HL-60/S4 treated with phorbol 12-myristate 13-acetate at 8.2 ng/mL for 4 days and 3 days (cell line): ENCODE measurements around the gene SEPTIN1.

Source experiments
- in situ Hi-C: fragments of 300-500 bp; cut with MboI; formaldehyde crosslinking; loops from 2 replicates; pipeline ENCODE4 v1.15.0; 2022; ENCODE audit warnings: low sequenced_read_pairs

Gene SEPTIN1, protein sequence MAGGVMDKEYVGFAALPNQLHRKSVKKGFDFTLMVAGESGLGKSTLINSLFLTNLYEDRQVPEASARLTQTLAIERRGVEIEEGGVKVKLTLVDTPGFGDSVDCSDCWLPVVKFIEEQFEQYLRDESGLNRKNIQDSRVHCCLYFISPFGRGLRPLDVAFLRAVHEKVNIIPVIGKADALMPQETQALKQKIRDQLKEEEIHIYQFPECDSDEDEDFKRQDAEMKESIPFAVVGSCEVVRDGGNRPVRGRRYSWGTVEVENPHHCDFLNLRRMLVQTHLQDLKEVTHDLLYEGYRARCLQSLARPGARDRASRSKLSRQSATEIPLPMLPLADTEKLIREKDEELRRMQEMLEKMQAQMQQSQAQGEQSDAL

DNA sequence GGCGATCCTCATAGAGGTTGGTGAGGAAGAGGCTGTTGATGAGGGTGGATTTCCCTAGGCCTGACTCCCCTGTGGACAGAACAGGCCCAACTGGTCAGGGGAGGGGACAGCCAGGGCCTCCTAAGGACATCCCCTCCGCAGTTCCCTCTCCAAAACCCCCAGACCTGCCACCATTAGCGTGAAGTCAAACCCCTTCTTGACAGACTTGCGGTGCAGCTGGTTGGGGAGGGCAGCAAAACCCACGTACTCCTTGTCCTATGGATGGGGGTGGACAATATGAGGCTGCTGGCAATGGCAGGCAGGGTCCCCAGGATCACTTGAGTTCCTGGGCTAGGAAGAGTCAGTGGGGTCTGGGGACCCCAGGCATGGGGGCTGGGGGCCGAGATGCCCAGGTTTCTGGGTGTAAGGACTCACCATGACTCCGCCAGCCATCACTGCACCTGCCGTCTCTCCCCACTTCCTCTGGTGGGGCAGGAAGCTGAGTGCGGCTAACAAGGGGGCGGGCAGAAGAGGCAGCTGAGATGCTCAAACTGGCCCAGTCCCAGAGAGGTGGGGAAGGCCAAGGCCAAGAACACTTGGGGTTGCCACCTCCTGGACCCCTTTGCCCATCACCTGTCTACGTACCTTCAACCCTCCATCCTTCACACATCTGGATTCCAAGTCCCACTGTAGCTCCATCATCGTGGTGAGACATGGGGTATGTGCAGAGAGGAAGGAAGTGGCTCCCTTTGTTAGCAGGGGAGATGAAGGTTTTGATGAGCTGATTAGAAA lies at the start of gene SEPTIN1:
TSS of gene SEPTIN1 (minus strand) at position 451 of the 771 bp plus-strand sequence. CDS start at position 432, 19 bp downstream.
- in situ Hi-C loops, result no loop called here

DNA sequence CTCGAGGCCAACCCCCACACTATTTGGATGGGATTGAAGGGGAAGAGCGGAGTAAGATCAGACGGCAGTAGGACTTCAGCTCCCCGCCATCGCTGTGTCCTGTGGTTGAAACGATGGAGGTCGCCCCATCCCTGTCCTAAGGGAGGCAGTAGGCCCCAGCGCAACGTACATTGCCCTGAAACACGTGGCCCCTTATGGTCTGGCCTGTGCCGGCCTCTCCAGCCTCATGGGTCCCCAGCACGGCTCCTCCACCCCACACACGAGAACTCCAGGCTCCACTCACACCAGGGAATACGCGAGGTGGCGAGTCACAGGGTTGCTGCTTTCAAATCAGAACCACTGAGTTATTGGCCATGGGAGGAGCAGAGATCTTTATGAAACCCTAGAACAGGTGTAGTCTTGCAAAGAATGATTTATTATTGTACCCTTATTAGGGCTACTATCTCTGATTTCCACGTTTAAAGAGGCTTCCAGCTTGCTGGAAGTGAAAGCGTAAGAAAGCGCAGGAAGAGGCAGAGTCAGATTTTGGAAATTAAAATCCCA lies 48.1 kb upstream of the SEPTIN1 start:
- in situ Hi-C loops, result loop anchor here (10.0 kb wide), 1 partner anchor 94 kb away; the partner anchor contains the start of gene ZNF768

DNA sequence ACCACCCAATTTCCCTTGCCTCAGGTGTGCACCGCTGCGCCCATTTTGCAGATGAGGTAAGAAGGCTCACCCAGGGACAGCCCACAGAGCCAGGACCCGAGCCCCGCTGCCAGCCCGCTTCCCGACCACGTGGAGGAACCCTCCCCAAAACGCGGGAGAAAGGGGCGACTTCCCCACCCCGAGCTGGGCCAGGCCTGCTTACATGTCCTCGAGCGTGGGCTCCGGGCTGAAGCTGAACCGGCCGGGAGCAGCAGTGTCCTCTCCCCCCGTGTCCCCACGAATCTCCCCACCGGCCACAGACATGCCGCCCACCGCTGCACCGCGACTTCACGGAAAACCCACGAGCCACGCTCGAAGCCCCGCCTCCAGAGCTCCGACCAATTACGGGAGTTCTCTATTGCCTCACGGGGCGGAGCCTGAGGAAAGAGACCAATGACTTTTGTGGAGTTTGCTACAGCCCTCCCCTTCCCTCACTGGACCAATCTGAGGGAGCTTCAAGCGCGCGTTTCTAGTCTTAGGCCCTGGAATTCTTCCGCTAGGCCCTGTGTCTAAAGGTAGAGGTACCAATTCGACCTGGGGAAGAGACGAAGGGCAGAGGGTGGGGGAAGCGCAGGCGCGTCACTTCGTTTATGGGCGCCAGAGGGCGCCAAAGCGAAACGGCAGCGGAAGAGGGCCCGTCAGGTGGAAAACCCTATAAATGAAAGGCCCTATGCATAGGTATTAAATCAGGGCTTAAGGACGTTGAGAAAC lies 47.5 kb upstream of the SEPTIN1 start, which contains the start of gene DCTPP1:
TSS of gene DCTPP1 (minus strand) at position 353 of the 750 bp plus-strand sequence. CDS start at position 303, 50 bp downstream.
- in situ Hi-C loops, result loop anchor here (10.0 kb wide), 1 partner anchor 95 kb away; the partner anchor contains the start of gene ZNF768

DNA sequence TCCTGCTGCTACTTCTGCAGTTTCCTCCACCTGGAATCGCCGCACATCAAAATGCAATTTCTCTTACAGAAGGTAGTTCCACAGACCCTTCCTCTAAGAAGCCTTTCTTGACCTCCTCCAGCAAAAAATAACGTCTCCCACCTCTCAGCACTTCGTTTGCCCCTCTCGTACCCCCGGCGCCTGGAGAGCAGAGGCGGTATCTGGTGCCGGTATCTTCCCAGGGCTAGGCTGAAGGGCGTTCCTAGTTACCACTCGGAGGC lies 47.0 kb upstream of the SEPTIN1 start:
- in situ Hi-C loops, result no loop called here

DNA sequence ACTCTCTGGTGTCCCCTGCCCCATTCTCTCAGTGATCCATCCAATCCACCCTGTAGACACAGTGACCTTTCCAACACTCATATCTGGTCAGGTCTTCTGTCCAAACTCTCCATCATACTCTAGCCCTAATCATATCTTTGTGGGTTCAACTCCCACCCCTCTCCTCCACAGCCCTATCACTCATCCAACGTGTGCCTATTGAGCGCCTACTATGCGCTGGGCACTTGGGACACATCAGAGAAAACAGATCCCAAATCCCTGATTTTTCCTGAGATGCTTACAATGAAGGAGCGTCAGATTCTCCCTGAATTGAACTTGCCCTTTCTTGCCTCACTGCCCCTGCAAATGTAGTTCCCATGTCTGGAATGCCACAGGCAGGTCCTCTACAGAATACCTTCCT lies 45.7 kb upstream of the SEPTIN1 start:
- in situ Hi-C loops, result no loop called here

DNA sequence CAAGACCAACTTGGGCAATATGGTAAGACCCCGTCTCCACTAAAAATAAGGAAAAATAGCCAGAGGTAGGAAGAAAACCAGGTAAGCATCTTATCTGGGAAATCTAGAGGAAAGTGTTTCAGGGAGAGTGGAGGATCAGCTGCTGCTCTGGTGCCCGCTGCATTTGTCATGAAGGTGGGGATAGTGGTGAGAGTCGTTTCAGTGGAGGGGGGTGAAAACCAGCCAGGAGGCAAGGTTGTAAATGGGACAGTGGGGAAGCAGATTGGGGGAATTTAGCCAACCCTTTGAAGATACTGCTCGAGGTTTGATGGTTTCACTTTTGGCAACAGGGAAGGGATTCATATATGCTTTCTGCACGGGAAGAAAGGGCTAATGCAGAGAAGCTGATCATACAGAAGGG lies 38.6 kb upstream of the SEPTIN1 start:
- in situ Hi-C loops, result no loop called here

DNA sequence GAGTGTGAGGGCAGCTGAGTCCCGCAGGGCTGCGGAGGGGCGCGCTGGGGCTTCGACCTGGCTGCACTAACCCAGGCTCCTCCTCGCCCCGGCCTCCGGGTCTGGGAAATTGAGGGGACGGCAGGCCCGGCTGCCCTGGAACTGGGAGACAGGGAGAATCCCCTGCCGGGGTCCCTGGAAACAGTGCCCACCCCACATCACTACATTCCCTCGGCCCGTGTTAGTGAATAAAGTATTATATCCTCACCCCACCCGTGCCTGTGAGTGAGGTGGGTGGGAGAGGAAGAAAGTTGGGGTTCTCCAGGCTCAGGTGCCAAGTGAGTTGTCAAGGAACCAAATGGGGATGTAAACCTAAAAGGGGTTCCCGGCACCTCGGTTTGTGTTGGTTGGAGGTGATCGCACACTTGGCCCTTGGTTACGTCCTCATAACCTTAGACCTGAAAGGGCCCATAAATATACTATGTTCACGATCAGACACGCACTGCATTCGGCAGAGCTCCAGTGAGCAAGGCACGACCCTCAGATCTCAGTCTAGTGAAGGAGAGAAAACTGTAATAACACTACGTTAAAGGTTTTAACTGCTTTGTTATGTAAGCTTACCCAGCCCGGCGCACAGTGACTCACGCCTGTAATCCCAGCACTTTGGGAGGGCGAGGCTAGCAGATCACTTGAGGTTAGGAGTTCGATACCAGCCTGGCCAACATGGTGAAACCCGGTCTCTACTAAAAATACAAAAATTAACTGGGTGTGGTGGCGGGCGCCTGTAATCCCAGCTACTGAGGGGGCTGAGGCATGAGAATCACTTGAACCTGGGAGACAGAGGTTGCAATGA lies 36.2 kb upstream of the SEPTIN1 start:
- in situ Hi-C loops, result no loop called here

DNA sequence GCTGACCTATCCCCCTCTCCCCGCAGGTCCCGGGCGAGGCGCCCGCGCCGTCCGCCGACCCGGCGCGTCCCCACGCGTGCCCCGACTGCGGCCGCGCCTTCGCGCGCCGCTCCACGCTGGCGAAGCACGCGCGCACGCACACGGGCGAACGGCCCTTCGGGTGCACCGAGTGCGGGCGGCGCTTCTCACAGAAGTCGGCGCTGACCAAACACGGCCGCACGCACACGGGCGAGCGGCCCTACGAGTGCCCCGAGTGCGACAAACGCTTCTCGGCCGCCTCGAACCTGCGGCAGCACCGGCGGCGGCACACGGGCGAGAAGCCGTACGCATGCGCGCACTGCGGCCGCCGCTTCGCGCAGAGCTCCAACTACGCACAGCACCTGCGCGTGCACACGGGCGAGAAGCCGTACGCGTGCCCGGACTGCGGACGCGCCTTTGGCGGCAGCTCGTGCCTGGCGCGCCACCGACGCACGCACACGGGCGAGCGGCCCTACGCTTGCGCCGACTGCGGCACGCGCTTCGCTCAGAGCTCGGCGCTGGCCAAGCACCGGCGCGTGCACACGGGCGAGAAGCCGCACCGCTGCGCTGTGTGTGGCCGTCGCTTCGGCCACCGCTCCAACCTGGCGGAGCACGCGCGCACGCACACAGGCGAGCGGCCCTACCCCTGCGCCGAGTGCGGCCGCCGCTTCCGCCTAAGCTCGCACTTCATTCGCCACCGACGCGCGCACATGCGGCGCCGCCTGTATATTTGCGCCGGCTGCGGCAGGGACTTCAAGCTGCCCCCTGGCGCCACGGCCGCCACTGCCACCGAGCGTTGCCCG lies 35.4 kb upstream of the SEPTIN1 start:
- in situ Hi-C loops, result no loop called here

DNA sequence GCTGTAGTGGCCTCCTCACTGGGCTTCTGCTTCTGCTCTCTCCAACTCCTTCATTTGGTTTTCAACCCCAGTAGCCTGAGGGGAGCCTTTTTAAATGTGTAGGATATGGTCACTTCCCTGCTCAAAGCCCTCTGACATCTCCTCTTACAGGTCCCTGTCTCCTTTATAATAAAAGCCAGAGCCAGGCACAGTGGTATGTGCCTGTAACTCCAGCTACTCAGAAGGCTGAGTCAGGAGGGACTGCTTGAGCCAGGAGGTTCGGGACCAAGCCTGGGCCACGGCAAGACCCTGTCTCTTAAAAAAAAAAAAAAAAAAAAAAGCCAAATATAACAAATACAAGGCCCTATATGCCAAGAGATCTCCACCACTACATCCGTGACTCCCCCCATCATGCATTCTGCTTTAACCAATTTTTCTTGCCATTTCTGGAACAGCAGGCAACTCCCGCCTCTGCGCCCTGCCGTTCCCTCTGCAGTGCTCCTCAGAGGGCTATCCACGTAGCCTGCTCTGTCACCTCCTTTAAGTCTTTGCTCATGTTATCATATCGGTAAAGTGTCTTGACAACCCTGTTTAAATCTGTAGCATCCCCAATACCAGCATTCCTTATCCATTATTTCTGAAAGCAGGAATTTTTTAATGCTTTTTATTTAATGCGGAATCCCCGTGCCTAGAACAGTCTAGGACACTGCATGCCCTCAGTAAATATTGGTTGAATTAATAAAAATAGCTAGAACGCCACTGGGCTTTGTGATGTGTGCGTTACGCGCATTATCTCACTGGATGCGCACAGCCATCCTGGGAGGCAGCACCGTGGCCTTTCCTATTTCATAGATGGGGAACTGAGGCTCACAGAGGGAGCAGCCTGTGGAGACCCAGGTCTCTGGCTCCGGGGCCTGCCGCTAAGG lies 34.5 kb upstream of the SEPTIN1 start:
- in situ Hi-C loops, result no loop called here

DNA sequence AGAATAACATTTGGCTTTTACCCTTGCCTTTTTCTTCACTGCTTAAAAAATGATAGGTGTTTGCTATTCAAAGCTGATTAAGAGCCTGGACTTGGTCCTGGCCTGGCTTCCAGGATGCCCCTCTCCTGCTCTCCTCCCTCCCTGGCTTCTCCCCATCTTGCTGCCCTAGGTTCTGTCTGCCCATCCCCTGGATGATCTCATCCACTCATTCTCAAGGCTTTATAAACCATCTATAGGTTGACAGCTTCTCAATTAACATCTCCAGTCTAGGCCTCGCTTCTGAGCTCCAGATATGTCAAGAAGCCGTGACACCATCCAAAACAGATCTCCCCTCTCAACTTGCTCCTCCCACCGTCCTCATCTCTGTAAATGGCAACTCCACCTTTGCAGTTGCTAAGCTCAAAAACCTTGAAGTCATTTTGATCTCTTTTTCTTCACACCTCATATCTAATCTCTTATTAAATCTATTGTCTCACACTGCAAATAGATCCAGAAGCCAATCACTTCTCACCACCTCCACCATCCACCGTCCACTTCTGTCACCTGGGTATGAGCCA lies 33.8 kb upstream of the SEPTIN1 start:
- in situ Hi-C loops, result no loop called here

DNA sequence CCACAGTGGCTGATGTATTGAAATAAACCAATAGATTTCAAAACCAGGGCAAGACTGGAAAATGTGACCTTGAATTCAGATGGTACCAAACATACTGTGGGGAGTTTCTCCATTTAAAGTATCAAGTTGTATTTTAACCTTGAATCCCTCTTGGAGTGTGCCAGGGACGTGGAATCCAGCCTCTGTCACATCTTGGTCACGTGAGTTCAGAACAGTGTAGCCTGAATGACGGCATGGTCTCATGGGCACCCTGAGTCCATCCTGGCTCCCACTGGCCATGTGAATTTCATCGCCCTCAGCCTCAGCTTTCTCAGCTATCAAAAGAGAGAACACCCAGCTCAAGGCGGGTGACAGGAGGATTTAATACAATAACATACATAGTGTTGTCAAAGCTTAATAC lies 31.8 kb upstream of the SEPTIN1 start:
- in situ Hi-C loops, result no loop called here

DNA sequence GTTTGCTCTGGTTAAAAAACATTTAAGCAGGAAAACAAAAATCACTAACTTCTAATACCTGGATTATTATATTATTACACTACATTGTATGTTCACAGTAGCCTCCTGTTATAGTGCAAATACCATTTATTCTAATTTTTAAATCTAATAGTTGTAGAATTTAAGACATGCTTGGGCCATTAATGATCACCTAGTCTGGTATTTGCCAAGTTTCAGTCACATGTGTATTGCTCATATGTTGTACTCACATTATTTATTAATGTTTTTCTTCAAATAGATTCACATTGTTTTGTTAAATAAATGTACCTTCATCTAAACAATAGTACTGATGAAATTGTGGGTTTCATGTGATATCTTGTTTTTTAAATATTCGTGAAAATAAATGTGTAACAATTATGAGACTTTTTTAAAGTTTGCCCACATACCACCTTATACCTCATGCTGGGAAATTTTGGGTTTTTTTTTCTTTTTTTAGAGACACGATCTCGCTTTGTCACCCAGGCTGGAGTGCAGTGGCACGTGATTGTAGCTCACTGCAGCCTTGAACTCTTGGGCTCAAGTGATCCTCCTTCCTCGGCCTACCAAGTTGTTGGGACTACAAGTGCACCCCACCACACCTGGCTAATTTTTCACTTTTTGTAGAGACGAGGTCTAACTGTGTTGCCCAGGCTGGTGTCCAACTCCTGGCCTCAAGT lies 30.9 kb upstream of the SEPTIN1 start:
- in situ Hi-C loops, result no loop called here

DNA sequence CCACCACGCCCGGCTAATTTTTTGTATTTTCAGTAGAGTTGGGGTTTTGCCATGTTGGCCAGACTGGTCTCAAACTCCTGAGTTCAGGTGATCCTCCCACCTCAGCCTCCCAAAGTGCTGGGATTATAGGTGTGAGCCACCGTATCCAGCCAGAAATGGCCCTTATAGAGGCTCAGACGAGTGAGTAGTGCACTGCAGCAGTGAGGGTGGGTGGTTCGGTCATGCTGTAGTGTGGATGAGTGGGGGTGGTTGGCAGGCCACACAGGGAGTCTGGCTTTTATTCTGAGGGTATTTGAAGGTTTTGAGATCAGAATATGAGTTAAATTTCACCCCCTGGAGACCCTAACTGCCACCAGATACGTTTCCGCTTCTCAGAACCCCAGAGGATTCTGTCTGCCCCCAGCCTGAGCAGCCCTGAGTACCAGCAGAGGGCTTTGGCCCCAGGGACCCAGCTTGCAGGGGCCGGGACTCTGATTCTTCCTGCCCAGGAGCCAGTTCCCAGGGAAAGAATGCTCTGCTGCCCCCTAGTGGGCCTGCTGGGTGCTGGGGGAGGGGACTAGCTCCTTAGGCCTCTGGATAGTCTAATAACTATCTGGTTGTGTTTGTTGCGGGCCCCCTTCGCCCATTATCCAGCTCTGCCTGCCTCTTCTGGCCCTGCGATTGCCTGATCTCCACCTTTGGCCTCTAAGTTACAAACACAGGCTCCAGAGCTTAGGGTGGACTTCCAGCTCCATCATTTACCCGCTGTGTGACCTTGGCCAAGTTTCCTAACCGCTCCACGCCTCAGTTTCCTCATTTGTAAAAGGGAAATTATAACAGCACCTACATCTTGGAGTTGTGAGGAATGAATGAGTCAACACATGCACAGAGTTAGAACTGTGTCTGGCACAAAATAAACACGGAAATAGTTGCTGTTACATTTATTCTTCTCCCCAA lies 27.0 kb upstream of the SEPTIN1 start:
- in situ Hi-C loops, result no loop called here

DNA sequence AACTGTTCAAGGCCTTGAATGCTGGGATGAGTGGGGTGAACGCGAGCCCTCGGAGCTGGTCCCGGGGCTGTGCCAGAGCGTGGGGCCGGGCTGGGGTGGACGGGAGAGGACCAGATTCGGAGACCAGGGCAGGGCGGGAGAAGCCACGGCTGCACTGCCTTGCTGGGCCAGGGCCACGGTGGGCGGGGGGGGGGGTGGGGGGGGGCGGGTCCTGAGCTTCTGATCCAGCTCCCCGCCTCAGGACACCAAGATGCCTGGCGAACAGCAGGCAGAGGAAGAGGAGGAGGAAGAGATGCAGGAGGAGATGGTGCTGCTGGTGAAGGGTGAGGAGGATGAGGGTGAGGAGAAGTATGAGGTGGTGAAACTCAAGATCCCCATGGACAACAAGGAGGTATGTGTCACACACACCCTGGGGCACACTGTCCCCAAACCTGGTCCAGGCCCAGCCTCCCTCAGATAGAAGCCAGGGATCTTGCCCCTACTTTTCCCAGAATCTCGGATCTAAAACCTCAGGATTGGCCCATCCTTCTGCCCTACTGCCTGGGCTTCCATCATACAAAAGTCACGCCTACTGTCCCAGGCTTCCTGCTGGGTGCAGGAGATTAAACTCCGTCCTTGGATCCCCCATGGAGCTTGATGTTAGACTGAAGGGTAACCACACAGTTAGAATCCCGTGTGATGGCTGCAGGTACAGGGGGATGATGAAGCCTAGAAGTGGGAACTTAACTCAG lies 25.6 kb upstream of the SEPTIN1 start:
- in situ Hi-C loops, result no loop called here

DNA sequence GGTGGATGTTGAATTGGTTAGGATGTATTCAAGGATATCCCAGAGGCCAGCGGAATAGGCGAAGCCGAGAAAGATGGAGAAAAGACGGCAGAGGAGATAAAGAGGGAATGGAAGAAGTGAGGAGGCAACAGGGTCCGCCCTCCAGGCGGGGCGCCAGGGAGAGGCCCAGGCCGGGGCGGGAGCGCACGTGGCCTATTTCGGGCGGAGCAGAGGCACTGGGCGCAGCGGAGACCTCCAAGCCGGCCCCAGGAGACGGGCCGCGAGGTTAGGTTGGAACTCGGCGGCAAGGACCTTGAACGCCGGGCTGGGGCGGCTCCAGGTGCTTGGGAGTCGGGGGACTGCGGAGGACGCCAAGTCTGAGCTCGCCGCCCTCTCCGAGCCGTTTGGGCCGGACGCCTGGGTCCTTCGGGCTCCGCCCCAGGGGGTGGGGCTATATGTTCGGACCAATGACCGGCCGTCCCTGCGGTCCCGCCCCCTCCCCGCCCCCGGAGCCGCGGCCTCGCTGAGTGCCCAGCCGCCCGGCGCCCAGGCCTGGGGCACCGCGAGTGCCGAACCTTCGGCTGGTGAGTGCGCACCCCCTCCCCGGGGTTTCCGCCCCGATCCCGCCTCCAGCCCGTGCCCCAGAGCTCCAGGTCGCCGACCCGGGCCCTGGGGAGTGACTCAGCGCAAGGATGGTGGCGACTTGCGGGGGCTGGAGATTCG lies 24.9 kb upstream of the SEPTIN1 start, which contains the start of gene ZNF771:
TSS of gene ZNF771 (plus strand) at position 505 of the 702 bp plus-strand sequence. CDS start 448 bp downstream, outside the sequence.
- in situ Hi-C loops, result no loop called here
